Skeletal muscle cell (primary cell): Measurements from ENCODE around the gene ZNF860.
"Not testable (repeated sequence)": the region's sequence is repeated elsewhere in the genome, so short reads cannot be mapped to it uniquely, and the experiment has no call there.

Source experiments
- DNase-seq: peaks from one replicate; pipeline ENCODE4 v3.0.0-alpha.2; 2010; ENCODE audit warnings: low read depth
- H3K4me3 ChIP-seq: 2 replicates; pipeline ENCODE4 v1.5.1; 2011; ENCODE audit warnings: low read depth, mild to moderate bottlenecking, control low read depth, low read length, moderate library complexity

Gene ZNF860

GRCh38 chr3:31988271-31988670 lies 6.7 kb downstream of the ZNF860 start:
- H3K4me3 ChIP-seq = no peak overlapping the region
- no peak for DNase-seq

- DNase-seq = not testable (repeated sequence)
These were observed 11.4 kb downstream of the ZNF860 start for GRCh38 chr3:31992995-31993394.

GRCh38 chr3:31993843-31994242 lies 12.3 kb downstream of the ZNF860 start:
- DNase-seq = no peak
- no peak overlapping the region for H3K4me3 ChIP-seq

More at GRCh38 chr3:31992995-31993394, 11.4 kb downstream of the ZNF860 start:
- not testable (repeated sequence) for H3K4me3 ChIP-seq

GRCh38 chr3:31995026-31995425 lies 13.5 kb downstream of the ZNF860 start:
- H3K4me3 ChIP-seq = not testable (repeated sequence)

GRCh38 chr3:31996195-31996594 lies 14.6 kb downstream of the ZNF860 start:
- H3K4me3 ChIP-seq = no peak overlapping the region
- DNase-seq = no peak

More at GRCh38 chr3:31995026-31995425, 13.5 kb downstream of the ZNF860 start:
- not testable (repeated sequence) for DNase-seq

- no peak for DNase-seq
- no peak overlapping the region for H3K4me3 ChIP-seq
These were observed 15.9 kb downstream of the ZNF860 start for GRCh38 chr3:31997500-31997899.

- DNase-seq = no peak
- H3K4me3 ChIP-seq = no peak overlapping the region
These were observed 18.4 kb downstream of the ZNF860 start for GRCh38 chr3:31999907-32000439.

- H3K4me3 ChIP-seq = no peak overlapping the region
These were observed 19.3 kb downstream of the ZNF860 start for GRCh38 chr3:32000877-32001276.

GRCh38 chr3:32002561-32003368 lies 21.2 kb downstream of the ZNF860 start:
- peak; percentile 41 for DNase-seq
- no peak overlapping the region for H3K4me3 ChIP-seq

More at GRCh38 chr3:32000877-32001276, 19.3 kb downstream of the ZNF860 start:
- DNase-seq = no peak

GRCh38 chr3:32003380-32003779 lies 21.8 kb downstream of the ZNF860 start:
- DNase-seq = no peak
- H3K4me3 ChIP-seq = no peak overlapping the region

- H3K4me3 ChIP-seq = no peak overlapping the region
- no peak for DNase-seq
These were observed 22.7 kb downstream of the ZNF860 start for GRCh38 chr3:32004113-32004765.

- no peak for DNase-seq
- no peak overlapping the region for H3K4me3 ChIP-seq
These were observed 27.6 kb downstream of the ZNF860 start for GRCh38 chr3:32009101-32009500.

GRCh38 chr3:32009957-32010356 lies 28.4 kb downstream of the ZNF860 start:
- no peak overlapping the region for H3K4me3 ChIP-seq
- no peak for DNase-seq

- DNase-seq, H3K4me3 ChIP-seq: not testable (repeated sequence)
These were observed 29.1 kb downstream of the ZNF860 start for GRCh38 chr3:32010699-32011098.

- not testable (repeated sequence) for H3K4me3 ChIP-seq, DNase-seq
These were observed 34.1 kb downstream of the ZNF860 start for GRCh38 chr3:32015638-32016037.

- no peak for DNase-seq
- H3K4me3 ChIP-seq = no peak overlapping the region
These were observed 35.7 kb downstream of the ZNF860 start for GRCh38 chr3:32017286-32017685.

GRCh38 chr3:32018757-32019564 lies 37.4 kb downstream of the ZNF860 start:
- DNase-seq = no peak
- no peak overlapping the region for H3K4me3 ChIP-seq

GRCh38 chr3:32021155-32021554 lies 39.6 kb downstream of the ZNF860 start:
- no peak for DNase-seq

GRCh38 chr3:32021748-32022147 lies 40.2 kb downstream of the ZNF860 start:
- DNase-seq = no peak
- H3K4me3 ChIP-seq = no peak overlapping the region

More at GRCh38 chr3:32021155-32021554, 39.6 kb downstream of the ZNF860 start:
- no peak overlapping the region for H3K4me3 ChIP-seq

GRCh38 chr3:32022947-32023346 lies 41.4 kb downstream of the ZNF860 start:
- H3K4me3 ChIP-seq = no peak overlapping the region
- DNase-seq = no peak
